GM18520 (cell line): Measurements from ENCODE around the gene NHEJ1.

Source experiments
- ATAC-seq: cut with Tn5 transposase; IDR thresholded peaks from one replicate; pipeline ENCODE4 v1.9.1; 2021; ENCODE audit not compliant: unreplicated experiment

NHEJ1 gene

GRCh38 chr2:219182331-219183150 is 21.9 kb upstream of the NHEJ1 start:
- no peak for ATAC-seq

GRCh38 chr2:219181531-219181930 is 20.9 kb upstream of the NHEJ1 start:
- ATAC-seq = no peak

DNA sequence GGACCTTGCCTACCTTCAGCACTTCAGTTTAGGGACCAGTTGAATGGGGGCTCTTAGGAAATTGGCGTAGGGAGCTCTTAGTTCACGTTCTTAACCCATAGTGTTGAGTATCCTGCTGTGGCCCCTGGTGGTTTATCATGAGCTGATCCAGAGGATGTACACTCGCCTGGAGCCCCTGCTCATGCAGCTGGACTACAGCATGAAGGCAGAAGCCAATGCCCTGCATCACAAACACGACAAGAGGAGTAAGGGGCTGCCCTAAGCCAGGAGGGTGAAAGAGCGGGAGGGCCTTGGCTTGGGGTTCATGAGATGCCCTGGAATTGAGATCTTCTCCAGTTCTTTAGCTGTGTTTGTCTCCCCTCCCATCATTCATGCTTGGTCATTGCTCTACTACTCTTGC is 20.3 kb upstream of the NHEJ1 start:
- no peak for ATAC-seq

GRCh38 chr2:219179601-219180465 is 19.2 kb upstream of the NHEJ1 start:
- ATAC-seq = no peak

DNA sequence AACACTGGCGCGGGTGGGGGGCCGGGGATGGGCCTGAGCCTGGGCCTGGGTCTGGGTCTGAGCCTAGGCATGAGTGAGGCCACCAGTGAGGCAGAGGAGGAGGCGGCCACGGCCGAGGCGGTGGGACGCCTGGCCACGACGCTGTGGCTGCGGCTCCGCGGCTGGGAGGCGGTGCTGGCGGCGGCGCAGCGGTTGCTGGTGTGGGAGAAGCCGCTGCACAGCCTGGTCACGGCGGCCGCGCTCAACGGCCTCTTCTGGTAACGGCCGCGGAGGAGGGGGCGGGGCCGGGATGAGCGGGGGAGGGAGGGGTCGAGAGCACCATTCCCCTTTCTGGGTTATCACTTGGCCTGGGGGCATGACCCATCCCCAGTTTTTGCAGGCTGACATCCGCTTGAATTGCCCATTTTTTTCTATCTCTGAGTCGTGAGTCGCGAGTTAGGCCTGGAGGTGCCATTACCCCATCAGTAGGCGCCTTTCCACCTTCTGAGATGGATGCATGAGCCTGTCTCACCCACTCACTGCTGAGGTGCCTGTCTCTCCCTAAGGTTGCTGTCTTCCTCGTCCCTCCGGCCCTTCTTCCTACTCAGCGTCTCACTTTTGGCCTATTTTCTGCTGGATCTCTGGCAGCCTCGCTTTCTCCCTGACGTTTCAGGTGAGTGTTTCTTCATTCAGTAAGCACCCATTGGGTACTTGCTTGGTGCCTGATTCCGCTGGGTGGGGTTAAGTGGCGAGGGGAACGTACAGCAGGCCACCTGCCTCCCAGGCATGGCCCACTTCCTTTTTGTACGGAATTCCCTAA is 18.0 kb upstream of the NHEJ1 start:
- ATAC-seq = no peak

DNA sequence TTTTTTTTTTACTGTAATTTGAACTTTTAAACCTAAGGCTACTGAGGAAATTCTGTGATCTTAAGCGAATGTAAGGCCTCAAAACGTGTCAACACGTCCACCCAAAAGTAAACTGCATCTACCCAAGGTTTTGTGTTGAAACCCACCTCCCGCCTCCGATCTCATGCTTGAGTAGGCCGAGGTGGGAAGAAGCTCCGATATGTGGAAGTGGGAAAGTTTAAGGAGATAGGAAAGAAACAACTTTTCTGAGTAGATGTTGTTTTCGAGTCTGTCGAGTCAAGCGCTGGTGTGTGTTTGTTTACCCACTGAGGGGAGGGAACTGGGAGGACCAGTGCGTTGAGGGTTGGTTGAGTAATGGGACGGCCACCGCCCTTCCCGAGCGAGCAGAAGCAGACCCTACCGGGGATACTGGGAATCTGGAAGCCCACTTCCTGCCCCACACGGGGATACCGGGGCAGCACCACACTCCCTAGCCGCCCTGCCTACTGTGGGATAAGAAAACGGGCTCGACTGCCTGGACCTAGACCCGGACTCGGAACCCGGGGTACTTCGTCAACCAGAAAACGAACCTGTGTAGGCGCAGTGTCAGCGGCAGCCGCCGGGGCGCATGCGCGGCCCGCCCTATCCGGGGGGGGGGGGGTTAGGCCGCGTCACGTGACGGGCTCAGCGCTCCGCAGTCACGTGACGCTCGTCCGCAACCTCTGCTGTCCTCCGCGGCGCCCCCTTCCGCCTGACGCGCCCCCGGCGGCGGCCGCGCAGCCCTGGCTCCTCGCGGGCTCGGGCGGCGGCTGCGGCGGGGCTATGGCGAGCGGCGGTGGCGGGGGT is 17.1 kb upstream of the NHEJ1 start, which contains the start of gene RETREG2:
Gene RETREG2, plus strand, starts transcription at position 724 of the 825 bp plus-strand sequence. Its CDS starts 78 bp downstream, at position 802.
- no peak for ATAC-seq

GRCh38 chr2:219176818-219177551 is 16.4 kb upstream of the NHEJ1 start, which contains the start of gene CNPPD1:
Gene CNPPD1 (minus strand): TSS chr2:219176925. CDS start chr2:219176828, 97 bp downstream.
- peak; percentile 61 for ATAC-seq

DNA sequence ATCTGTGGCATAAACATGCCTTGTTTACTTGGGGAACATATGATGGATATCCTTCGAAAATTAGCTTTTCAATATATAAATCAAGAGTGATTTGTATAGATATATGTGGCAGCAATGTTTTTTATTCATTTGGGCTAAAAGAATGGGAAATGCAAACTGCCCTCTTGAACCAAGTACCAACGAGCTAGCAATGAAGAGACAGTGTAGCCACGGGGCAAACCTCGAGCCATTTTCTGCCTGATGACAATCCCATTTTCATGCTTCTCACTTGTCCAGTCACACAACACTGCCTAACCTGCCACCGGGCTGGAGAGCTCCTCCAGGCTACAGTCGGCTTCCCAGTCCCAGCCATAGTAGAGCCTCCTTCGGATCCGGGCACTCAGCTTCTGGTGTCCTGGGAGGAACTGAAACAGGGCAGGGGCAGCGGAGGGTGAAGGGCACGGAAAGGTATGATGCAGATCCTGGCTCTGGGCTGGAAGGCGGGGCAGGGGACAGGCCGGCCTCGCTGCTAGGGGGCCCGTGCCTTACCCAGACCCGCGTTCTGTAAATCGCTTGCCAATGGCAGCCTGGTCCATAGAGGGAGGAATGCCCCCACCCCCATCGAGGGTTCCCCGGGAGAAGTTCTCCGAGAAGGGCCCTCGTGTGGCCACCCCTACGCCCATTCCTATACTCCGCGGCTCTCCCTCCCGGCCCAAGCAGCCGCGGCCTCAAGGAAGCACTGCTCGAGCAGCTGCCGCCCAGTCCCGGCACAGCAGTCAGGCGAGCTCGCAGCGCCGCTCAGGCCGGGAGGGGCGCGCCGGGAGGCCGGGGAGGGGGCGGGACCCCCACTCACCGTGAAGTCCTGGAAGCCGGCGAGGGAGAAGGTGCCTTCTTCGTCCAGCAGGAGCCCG is 15.6 kb upstream of the NHEJ1 start:
- ATAC-seq = peak; percentile 11

DNA sequence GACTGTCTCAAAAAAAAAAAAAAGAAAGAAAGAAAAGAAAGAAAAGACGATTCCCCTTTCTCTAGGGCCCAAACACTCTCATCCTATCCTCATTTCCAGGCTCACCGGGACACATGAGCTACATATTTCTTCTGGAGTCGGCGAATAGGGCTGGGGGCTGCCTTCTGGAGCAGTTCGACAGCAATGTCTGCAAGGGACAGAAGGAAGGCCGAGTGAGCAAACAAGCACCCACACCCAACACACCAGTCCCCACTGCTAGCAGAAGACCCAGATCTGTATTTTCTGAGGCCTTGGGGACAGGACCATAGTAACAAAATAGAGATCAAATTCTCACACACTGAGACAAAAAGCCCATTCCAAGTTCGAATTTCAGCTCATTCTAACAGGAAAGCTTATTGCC is 14.9 kb upstream of the NHEJ1 start:
- no peak for ATAC-seq

- no peak for ATAC-seq
Observed at GRCh38 chr2:219174801-219175200, 14.2 kb upstream of the NHEJ1 start.

DNA sequence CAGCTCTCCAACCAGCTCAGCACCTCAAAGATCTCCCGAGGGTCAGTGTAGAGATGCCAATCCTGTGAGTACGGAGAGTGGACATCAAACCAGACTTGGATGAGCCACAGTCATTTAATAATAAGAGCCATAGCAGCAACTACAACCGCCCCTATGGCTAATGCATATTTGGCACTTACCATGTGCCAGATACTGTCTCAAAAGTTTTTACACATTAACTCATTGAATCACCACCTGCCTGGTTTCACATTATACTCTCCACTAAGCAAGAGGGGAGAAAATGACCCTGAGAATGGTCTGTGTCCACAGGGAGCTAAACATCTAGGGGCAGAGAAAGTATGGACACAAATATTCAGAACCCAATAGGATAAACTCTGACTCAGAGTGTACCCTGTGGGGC is 13.5 kb upstream of the NHEJ1 start:
- no peak for ATAC-seq

- ATAC-seq = no peak
Observed at GRCh38 chr2:219173176-219173575, 12.6 kb upstream of the NHEJ1 start.

GRCh38 chr2:219172231-219173154 is 11.9 kb upstream of the NHEJ1 start:
- no peak for ATAC-seq

GRCh38 chr2:219171231-219171651 is 10.6 kb upstream of the NHEJ1 start:
- ATAC-seq = no peak

DNA sequence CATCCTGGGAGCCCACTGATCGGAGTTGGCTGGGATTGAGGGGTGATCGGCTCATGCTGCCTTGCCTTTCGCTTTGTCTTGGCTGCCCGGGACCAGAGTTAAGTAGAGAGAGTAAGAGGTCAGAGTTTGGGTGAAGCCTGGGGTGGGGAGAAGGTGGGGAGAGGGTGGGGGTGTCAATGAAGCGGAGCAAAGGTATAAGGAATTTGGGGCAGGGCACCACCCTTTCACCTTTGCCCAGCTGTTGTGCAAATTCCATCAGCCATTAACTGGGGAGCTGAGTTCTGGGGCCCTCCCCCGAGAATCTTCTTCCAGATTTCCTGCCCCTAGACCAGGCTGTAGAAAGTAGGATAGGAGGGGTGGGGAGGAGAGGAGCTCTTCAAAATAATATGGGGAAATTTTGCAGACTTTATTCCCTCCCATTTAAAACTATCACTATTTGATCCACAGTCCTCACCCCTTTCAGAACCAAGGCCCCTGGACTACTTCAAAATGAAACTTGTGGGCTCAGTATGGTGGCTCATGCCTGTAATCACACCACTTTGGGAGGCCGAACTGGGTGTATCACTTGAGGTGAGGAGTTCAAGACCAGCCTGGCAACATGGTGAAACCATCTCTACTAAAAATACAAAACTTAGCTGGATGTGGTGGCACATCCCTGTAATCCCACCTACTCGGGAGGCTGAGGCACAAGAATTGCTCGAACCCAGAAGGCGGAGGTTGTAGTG is 9.5 kb upstream of the NHEJ1 start, which contains the start of gene SLC23A3:
Gene SLC23A3, minus strand, starts transcription at position 100 of the 725 bp plus-strand sequence. Its CDS starts 45 bp downstream, at position 55.
- ATAC-seq = no peak

GRCh38 chr2:219168932-219169331 is 8.3 kb upstream of the NHEJ1 start:
- no peak for ATAC-seq

GRCh38 chr2:219168526-219168925 is 7.9 kb upstream of the NHEJ1 start:
- ATAC-seq = no peak
